K562 (cell line): Measurements from ENCODE around the gene MAP3K15. TPM values are rescaled to one million over a fixed set of nuclear protein-coding genes. Genes with fewer than 3 reads are reported as not detected.

Source experiments
- ATAC-seq: fragments of 200-7000 bp; cut with Tn5 transposase; 3 replicates; pipeline ENCODE4 v1.9.1; 2020; ENCODE audit warnings: moderate library complexity
- BruUV-seq: library from RNA; stranded (reverse); fragments of 400-500 nt; replicated peaks from 2 replicates; lab custom pipeline; 2021; lab: Mats Ljungman, UMichigan
- CTCF ChIA-PET: fragments of 300-600 bp; formaldehyde crosslinking; extraction: SDS; loops from one replicate; lab custom pipeline; 2021; ENCODE audit warnings: low intra/inter-chr PET ratio; lab: Yijun Ruan, JAX
- POLR2A ChIA-PET: fragments of 300-600, 350-650 bp; sonication (Branson Sonifier 250); formaldehyde crosslinking; extraction: SDS; loops from one replicate; lab custom pipeline; 2021; ENCODE audit warnings: antibody characterized with exemption, inconsistent platforms; lab: Yijun Ruan, JAX
- DNase-seq, 4 experiments: peaks; one replicate each; pipeline versions ENCODE4 v3.0.0 to v3.0.0-alpha.2; 2011 to 2018; ENCODE audit warnings: low spot score in 3 of 4, mixed read lengths in 3 of 4; ENCODE audit errors: extremely low read depth in 1 of 4
- FAIRE-seq: peaks from 2 replicates; lab custom pipeline; 2011; peaks lifted over from hg19 to GRCh38; lab: Jason Lieb, UNC
- H2AFZ ChIP-seq: 2 replicates; pipeline ENCODE4 v1.6.0; 2011; ENCODE audit warnings: low read depth, low read length, control low read depth, inconsistent platforms
- H3K27ac ChIP-seq: fragments of 200-600 bp; 3 replicates; pipeline ENCODE4 v1.8.0; 2011; ENCODE audit warnings: low read depth, mild to moderate bottlenecking, control low read depth, inconsistent platforms, low read length, moderate library complexity, mixed read lengths; ENCODE audit errors: extremely low read depth
- H3K27me3 ChIP-seq, 2 experiments: fragments of 300-600 bp in 1 of 2; 2 replicates in 1 of 2; 3 replicates in 1 of 2; pipeline versions ENCODE4 v1.6.0 to v1.8.0; 2011; ENCODE audit warnings: inconsistent platforms in 2 of 2, low read length in 2 of 2, mild to moderate bottlenecking in 1 of 2, mixed read lengths in 1 of 2, moderate library complexity in 1 of 2; ENCODE audit not compliant: control insufficient read depth in 2 of 2, insufficient read depth in 2 of 2
- H3K36me3 ChIP-seq: fragments of 300-600 bp; 3 replicates; pipeline ENCODE4 v1.8.0; 2011; ENCODE audit warnings: mild to moderate bottlenecking, low read length, inconsistent platforms; ENCODE audit not compliant: control insufficient read depth, insufficient read depth
- H3K4me1 ChIP-seq, 2 experiments: fragments of 200-600 bp in 1 of 2; replicated peaks in 1 of 2; 2 replicates in 1 of 2; 3 replicates in 1 of 2; pipeline versions ENCODE4 v1.5.1 to v1.8.0; 2011; ENCODE audit warnings: inconsistent platforms in 2 of 2, low read length in 2 of 2, mild to moderate bottlenecking in 1 of 2, mixed read lengths in 1 of 2, moderate library complexity in 1 of 2; ENCODE audit not compliant: control insufficient read depth in 2 of 2, insufficient read depth in 2 of 2
- H3K4me2 ChIP-seq: 2 replicates; pipeline ENCODE4 v1.6.1; 2011; ENCODE audit warnings: low read length, control low read depth, inconsistent platforms, mixed read lengths; ENCODE audit not compliant: insufficient read depth
- H3K4me3 ChIP-seq: fragments of 200-600 bp; sonication (generic), shearing (Covaris generic); 2 replicates; pipeline ENCODE4 v1.5.1; 2016; ENCODE audit warnings: control low read depth, inconsistent platforms
- H3K79me2 ChIP-seq: fragments of 200-600 bp; 3 replicates; pipeline ENCODE4 v1.8.0; 2011; ENCODE audit warnings: low read length, inconsistent platforms; ENCODE audit not compliant: control insufficient read depth, insufficient read depth
- H3K9ac ChIP-seq, 2 experiments: 2 replicates each; pipeline versions ENCODE4 v1.6.0 to v1.6.1; 2011; ENCODE audit warnings: low read depth in 2 of 2, low read length in 2 of 2, control low read depth in 1 of 2, inconsistent platforms in 1 of 2, mild to moderate bottlenecking in 1 of 2, mixed read lengths in 1 of 2; ENCODE audit not compliant: insufficient read depth in 1 of 2
- H3K9me1 ChIP-seq: one replicate; pipeline ENCODE4 v1.6.0; 2011; ENCODE audit warnings: inconsistent platforms, mild to moderate bottlenecking, low read length, moderate library complexity; ENCODE audit not compliant: control insufficient read depth, insufficient read depth
- H3K9me3 ChIP-seq: replicated peaks from 2 replicates; pipeline ENCODE4 v1.5.1; 2011; ENCODE audit warnings: low read depth, low read length, inconsistent platforms; ENCODE audit not compliant: control insufficient read depth, insufficient read depth
- H4K20me1 ChIP-seq: replicated peaks from 2 replicates; pipeline ENCODE4 v1.6.1; 2011; ENCODE audit warnings: low read length, inconsistent platforms, mixed read lengths; ENCODE audit not compliant: control insufficient read depth, insufficient read depth
- NFIC ChIP-seq: fragments of 450-650 bp; IDR thresholded peaks from 2 replicates; pipeline ENCODE4 v1.6.1; 2017; ENCODE audit warnings: mild to moderate bottlenecking, inconsistent platforms
- PRDM10 ChIP-seq: fragments of 450-650 bp; IDR thresholded peaks from 2 replicates; pipeline ENCODE4 v1.6.1; 2018; ENCODE audit not compliant: partially characterized antibody
- ZNF384 ChIP-seq: IDR thresholded peaks from 2 replicates; pipeline ENCODE4 v1.6.1; 2012; ENCODE audit warnings: low read depth, low read length, improper control_type of control experiment
- WGBS: fragments of 100-300 bp; shearing (Covaris generic); methylation state at CpG from one replicate; pipeline ENCODE4 v1.1.6; 2016; ENCODE audit warnings: low coverage, mixed read lengths; ENCODE audit not compliant: insufficient coverage; ENCODE audit errors: missing lambda C conversion rate; 5-methylcytosine and 5-hydroxymethylcytosine counted together
- in situ Hi-C: fragments of 300-500 bp; cut with MboI; formaldehyde crosslinking; loops from 4 replicates; pipeline ENCODE4 v1.15.0; 2018; ENCODE audit warnings: inconsistent platforms, mixed read lengths
- intact Hi-C: fragments of 100-400 bp; cut with micrococcal nuclease; formaldehyde crosslinking; loops from 2 replicates; pipeline ENCODE4 v1.14.2; 2022
- polyA plus RNA-seq, 8 experiments: library from polyadenylated mRNA; depleted of rRNA in 4 of 8; stranded (reverse) in 5 of 8; unstranded in 3 of 8; fragments of >200 nt; fragmentation: Nextera tagmentation in 2 of 8; fragmentation: Illumina TruSeq in 1 of 8; extraction: Ambion mirVana in 2 of 8; extraction: Trizol in 1 of 8; gene quantifications; 2 replicates each; pipeline versions ENCODE4 v1.2.1 to v1.2.3, GENCODE V29; 2011 to 2014; ENCODE audit warnings: inconsistent platforms in 1 of 8, missing spikeins in 1 of 8
- total RNA-seq, 7 experiments: library from RNA; depleted of rRNA in 6 of 7; stranded (reverse); fragments of >200 nt in 6 of 7; fragmentation: Illumina TruSeq in 2 of 7; extraction: Trizol in 2 of 7; gene quantifications; 2 replicates each; pipeline versions ENCODE4 v1.2.1 to v1.2.3, GENCODE V29; 2011 to 2021; ENCODE audit warnings: low replicate concordance in 1 of 7

MAP3K15 gene
- total and polyA plus RNA-seq, 9 of the 15 experiments (the other 6 are each of a cell fraction or from before 2014, with no cell fraction given): 0.03 to 0.29 (median 0.14) TPM; not detected in 5

GRCh38 chrX:19389227-19389845 is 126.0 kb downstream of the MAP3K15 start:
- no peak for DNase-seq
- H3K79me2 ChIP-seq: no peaks in the 10 kb centered on the region
- no peak for TF ChIP-seq NFIC
- peak; percentile 35 for TF ChIP-seq PRDM10
- TF ChIP-seq ZNF384: 0 out of 2 replicates have a peak, but pooled peaks have one; percentile 25
- H2AFZ ChIP-seq: no peak overlapping the region
- H3K27me3 ChIP-seq: peaks cover 0 to 4% of the 10 kb centered on the region in 2 experiments; a peak in 1 of 5 replicates
- ATAC-seq: no peak
- no TSS peak for BruUV-seq
- H3K4me3 ChIP-seq: no peak overlapping the region
- no peak for FAIRE-seq
- WGBS: 11% methylated on average over 3 of the region's 4 CpGs
- in situ Hi-C loops: no loop called here
- H3K27ac ChIP-seq: no peak overlapping the region
- H3K4me1 ChIP-seq: peaks cover 9 to 10% of the 10 kb centered on the region in 2 experiments; a peak in 4 of 5 replicates
- ChIA-PET CTCF (no interaction called here), POLR2A (no interaction called here)
- H3K9ac ChIP-seq: no peak overlapping the region
- no peaks in the 10 kb centered on the region for H4K20me1 ChIP-seq
- H3K36me3 ChIP-seq: no peaks in the 10 kb centered on the region
- intact Hi-C loops: no loop called here
- no peaks in the 10 kb centered on the region for H3K9me1 ChIP-seq
- no peak overlapping the region for H3K4me2 ChIP-seq
- no peaks in the 10 kb centered on the region for H3K9me3 ChIP-seq
